OCI-LY7 (cell line): ENCODE results near the gene STAMBPL1.

Source experiments
- EZH2phosphoT487 ChIP-seq: fragments of 200-600 bp; sonication (generic); IDR thresholded peaks from 2 replicates; pipeline ENCODE4 v1.6.1; 2018; ENCODE audit warnings: low read depth, borderline replicate concordance, mild to moderate bottlenecking, mixed run types, antibody characterized with exemption, low read length, moderate library complexity, mixed read lengths
- TF ChIP-seq, protein P1 (sequence below): fragments of 200-600 bp; sonication (generic); conservative IDR thresholded peaks from 2 replicates; pipeline ENCODE4 v1.5.1; 2014; ENCODE audit warnings: mild to moderate bottlenecking, antibody characterized with exemption, low read length, moderate library complexity, mixed read lengths

GRCh38 chr10:88932539-88933256 lies 52.7 kb downstream of the STAMBPL1 start:
- TF ChIP-seq, protein P1, sequence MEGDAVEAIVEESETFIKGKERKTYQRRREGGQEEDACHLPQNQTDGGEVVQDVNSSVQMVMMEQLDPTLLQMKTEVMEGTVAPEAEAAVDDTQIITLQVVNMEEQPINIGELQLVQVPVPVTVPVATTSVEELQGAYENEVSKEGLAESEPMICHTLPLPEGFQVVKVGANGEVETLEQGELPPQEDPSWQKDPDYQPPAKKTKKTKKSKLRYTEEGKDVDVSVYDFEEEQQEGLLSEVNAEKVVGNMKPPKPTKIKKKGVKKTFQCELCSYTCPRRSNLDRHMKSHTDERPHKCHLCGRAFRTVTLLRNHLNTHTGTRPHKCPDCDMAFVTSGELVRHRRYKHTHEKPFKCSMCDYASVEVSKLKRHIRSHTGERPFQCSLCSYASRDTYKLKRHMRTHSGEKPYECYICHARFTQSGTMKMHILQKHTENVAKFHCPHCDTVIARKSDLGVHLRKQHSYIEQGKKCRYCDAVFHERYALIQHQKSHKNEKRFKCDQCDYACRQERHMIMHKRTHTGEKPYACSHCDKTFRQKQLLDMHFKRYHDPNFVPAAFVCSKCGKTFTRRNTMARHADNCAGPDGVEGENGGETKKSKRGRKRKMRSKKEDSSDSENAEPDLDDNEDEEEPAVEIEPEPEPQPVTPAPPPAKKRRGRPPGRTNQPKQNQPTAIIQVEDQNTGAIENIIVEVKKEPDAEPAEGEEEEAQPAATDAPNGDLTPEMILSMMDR, result peak; percentile 94
- TF ChIP-seq EZH2phosphoT487, result no peak
